ENCODE data around the gene CTAGE8. TPM values are rescaled to one million over a fixed set of nuclear protein-coding genes. Genes with fewer than 3 reads are reported as not detected.
"Not testable (repeated sequence)": the region's sequence is repeated elsewhere in the genome, so short reads cannot be mapped to it uniquely, and the experiment has no call there.

CTAGE8 gene
- total RNA-seq, 1 donor from 2014 or later, result 0.20 TPM

DNA sequence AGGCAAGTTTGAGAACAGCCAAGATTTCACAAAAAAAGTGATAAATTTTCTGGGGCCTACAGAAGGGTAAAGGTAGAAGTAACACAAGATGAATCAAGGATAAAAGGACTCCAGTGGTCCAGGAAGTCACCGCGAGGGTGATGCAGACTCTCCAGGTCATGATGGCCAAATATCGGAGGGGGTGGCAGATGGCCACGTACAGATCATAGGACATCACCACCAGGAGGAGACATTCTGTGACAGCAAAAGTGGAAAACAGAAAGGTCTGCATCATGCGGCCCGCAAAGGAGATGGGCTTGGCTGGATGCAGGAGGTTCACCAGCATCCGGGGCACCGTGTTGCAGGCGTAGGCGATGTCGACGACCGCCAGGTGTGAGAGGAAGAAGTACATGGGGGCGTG lies 10.0 kb downstream of the CTAGE8 start:
- not testable (repeated sequence) for DNase-seq (ENCODE audit: low read depth, low spot score)

DNA sequence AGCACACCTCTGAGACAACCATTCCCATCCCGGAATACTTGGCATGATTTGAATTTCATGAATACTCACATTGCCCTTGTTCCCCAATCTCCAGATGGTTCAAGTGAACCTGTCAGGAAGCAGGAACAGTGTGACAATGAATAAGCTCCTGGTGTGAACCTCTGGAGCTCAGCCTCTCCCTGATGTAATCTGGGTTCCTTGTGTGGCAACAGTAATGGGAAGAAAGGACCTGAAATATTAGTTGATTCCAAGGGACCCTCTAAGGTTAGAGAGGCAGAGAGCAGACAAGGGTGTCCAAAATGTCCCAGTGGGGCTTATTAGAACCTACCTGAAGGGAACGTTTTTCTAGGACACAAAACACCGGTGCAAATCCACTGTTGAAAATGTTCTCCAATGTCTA lies 13.0 kb downstream of the CTAGE8 start:
- no peak for DNase-seq (ENCODE audit: low read depth, low spot score)

GRCh38 chr7:144255471-144255897 lies 13.6 kb downstream of the CTAGE8 start:
- DNase-seq (ENCODE audit: low read depth, low spot score), result no peak

DNA sequence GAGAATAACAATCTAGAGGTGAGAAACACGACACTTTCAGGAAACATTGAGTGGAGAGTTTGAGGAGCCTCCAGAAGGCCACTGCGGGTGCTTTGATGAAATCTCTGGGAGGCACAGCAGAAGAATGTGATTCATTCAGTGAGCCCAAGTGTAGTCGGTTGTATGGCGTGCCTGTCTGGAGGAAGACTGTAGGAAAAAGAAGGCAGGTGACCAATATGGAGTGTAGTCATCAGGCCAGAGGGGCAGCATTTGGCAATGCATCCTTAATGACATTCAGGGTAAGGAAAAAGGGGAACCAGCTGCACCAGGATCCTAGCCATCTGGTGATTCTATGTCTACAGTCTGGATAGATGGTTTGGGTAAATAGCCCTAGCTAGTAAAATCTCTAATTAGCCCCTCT lies 16.8 kb downstream of the CTAGE8 start:
- DNase-seq (ENCODE audit: low read depth, low spot score), result not testable (repeated sequence)

- DNase-seq (ENCODE audit: low read depth, low spot score), result not testable (repeated sequence)
These were observed 21.3 kb downstream of the CTAGE8 start for GRCh38 chr7:144247674-144248330.

DNA sequence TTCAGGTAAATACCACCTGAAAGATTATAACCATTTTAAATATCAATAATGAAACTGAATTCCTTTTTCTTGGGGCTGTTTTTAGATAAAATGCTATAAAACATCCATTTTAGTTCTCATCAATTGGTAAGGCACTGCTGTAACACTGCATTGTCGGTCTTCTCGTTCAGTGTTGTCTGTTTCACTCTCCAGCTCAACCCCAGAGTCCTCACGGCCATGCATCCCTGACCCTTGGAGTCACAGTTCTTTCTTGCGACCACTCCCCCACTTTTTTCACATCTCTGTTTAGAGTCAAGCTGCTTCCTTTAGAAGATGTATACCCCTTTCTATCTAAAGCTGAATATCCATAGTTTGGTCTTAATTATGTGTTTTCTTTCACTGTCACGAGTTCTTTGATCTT lies 22.1 kb downstream of the CTAGE8 start:
- DNase-seq (ENCODE audit: low read depth, low spot score), result not testable (repeated sequence)

DNA sequence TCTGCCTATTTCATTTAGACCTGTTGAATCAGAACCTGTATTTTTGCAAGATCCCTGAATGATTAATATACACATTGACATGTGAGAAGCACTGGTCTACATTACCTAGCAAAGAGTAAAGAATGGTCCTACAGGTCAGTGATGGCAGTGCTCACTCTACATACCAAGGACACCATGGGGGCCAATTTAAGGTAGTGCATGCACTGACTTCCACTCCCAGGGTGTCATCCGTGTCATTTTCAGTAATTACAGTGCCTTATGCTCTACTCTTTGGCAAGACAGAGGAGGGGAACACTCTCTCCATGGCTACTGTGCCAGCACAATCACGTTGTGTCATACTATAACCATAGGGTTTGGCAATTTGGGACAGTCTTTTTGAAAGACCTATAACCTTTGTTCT lies 23.7 kb downstream of the CTAGE8 start:
- DNase-seq (ENCODE audit: low read depth, low spot score), result not testable (repeated sequence)

DNA sequence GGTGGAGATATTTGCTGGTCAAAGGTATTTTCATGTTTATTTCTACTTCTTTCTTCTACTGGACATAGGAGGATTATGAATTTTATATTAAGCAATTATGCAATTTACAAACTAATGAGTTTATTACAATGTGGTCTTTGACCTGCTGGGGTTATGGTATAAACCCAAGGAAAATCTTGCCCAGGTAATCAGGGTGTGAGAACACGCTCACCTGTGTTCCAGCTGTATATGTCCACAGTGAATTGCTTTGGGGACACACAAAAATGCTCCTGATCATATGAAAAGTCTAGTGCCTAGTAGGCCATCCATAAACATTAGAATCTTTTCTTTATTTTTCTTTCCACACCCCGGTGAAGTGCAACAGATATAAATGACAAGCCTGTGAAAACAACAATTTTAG lies 29.7 kb downstream of the CTAGE8 start, which contains the start of gene OR2A42:
Gene OR2A42 (minus strand): TSS at position 241 of the 400 bp plus-strand sequence. CDS start 6,762 bp downstream, outside the sequence.
- not testable (repeated sequence) for DNase-seq (ENCODE audit: low read depth, low spot score)

GRCh38 chr7:144238530-144239082 lies 30.5 kb downstream of the CTAGE8 start:
- not testable (repeated sequence) for DNase-seq (ENCODE audit: low read depth, low spot score)

DNA sequence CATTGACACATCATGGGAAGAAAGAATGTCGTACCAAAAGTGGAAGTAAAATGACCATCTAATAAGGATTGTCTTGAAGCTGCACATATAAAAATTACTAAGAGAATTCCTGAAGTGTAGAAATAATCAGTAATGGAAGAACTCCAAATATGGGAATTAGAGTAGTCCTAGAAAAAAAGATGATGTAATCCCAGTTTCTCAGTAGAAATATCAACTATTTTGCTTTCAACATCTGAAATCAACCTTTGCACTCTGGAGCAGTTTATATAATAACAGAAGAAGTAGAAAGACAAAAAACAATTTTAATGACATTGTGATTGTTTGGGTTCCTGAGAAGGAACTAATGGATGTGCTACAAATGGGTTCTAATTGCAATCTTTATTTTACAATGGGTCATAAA lies 36.0 kb downstream of the CTAGE8 start:
- DNase-seq (ENCODE audit: low read depth, low spot score), result not testable (repeated sequence)

DNA sequence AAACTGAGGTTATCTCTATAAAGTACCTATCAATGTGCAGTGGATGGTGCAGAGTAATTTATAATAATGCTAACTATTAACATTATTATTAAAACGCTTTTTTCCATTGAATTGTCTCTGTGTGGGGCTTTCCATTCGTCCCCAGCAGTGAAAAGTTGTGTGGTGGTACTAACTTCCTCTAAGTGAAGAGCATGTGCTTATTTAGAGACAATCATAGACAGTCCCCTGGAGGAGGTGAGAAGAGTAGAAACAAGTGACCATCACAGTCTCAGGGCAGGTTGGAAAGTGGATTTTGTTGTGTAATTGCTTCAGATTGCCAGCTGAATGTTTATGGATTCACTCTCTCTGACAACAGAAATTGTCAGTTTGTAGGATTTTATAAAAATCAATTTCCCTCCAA lies 38.1 kb downstream of the CTAGE8 start:
- DNase-seq (ENCODE audit: low read depth, low spot score), result not testable (repeated sequence)

DNA sequence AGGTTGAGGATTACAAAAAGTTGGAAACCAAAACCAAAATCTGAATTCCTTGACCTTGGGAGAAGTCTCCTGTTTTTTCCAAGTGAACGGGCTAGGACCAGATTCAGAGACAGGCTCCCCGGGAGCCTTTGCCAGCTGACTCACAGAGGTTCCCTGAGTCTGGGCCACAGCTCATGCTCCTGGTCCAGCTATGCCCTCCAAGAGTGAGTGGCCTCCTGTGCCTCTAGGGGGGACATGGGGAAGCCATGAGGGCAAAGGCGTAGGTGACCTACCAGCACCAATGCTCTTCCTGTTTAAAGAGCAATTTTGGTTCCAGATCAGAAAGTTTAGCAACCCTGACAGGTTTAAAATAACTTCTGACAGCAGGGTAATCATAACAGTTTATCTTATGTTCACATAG lies 40.3 kb downstream of the CTAGE8 start:
- DNase-seq (ENCODE audit: low read depth, low spot score), result not testable (repeated sequence)

DNA sequence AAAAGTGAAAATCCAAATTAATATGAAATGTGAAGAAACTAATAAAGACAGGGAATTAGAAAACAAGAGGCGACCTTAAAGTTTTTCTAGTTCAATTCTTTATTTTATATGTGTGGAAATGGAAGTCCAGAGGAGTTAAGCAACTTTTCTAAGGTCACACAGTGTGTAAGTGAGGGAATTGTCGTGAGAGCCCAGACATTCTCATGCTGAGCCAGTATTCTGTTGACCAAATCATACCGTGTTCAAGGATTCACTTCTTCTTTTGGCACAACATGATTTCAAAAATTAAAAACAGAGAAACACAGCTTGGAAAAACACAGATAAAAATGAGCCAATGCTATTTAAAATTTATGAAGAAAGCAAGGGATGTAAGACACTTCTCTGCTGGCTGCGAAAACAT lies 42.2 kb downstream of the CTAGE8 start:
- DNase-seq (ENCODE audit: low read depth, low spot score), result not testable (repeated sequence)

DNA sequence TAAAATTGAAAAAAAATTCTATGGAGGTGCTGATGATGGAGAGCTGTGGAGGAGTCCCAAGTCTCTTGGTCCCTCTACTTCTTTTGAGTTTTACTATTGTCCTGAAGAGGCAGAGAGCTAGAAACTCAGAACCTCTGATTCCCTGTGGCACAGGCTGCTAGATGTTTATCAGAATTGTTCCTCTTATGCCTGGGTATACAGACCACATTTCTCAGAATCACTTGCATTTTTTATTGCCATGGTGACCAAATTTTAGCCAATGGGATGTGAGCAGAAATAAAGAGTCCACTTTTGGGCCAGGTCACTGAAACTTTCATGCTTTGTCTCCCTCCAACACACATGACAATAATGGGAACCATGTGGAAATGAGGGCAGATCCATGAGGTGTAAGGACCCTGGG lies 45.4 kb downstream of the CTAGE8 start:
- not testable (repeated sequence) for DNase-seq (ENCODE audit: low read depth, low spot score)

DNA sequence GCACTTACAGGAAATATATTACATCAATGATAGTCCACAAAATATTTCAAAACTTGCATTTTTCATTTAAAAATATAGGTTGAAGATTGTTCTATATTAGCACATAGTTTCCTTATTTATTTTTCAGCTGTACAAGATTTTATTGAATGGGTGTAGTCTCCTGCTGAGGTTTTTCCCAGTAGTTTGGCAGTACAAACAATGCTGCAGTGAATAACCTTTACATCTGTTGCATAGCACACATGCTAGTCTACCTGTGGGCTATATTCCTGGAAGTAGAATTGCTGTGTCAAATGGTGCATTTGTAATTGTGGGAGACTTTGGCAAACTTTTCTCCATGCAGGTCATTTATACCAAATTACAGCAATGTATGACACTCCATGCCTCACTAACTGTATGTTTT lies 48.6 kb downstream of the CTAGE8 start:
- DNase-seq (ENCODE audit: low read depth, low spot score), result not testable (repeated sequence)

DNA sequence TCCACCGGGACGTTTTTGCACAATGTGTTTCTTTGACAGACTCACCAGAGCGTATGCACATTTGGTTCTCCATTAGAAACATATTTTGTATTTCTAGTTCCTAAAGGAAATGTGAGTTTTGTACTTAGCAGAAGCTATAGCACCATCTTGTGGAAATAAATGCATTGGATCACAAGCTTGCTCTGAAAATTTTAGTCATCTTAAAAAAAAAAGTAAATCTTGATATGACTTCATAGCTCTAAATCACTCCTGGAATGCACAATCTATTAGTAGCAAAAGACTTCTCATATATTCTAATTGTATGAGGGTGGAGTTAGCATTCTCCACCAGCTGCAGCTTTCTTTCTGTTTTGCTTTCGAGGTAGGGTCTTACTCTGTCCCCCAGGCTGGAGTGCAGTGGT lies 49.9 kb downstream of the CTAGE8 start:
- not testable (repeated sequence) for DNase-seq (ENCODE audit: low read depth, low spot score)

DNA sequence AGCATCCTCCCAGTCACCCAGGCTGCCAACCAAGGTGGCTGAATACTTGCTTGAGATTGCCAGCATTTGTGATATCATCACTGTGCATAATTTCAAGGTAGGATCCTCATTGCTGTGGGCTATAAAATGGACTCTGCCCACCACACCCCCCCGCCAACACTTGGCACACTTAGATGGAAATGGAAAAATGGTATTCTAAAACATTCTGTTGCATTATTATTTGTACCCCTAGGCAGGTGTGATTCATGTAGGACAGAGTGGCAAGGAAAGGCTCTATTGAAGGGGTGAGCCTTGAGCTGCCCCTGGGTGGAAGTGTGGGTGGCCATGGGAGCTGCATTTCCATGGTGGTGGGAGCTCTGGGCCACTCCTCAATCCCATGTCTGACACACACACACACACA lies 50.5 kb downstream of the CTAGE8 start:
- not testable (repeated sequence) for DNase-seq (ENCODE audit: low read depth, low spot score)

GRCh38 chr7:144217200-144217599 lies 51.9 kb downstream of the CTAGE8 start:
- DNase-seq (ENCODE audit: low read depth, low spot score), result not testable (repeated sequence)

Other genes with a start within 250 kb of the CTAGE8 start
- gene OR2A5, start 220.3 kb downstream of the CTAGE8 start, total RNA-seq, result not detected in 2 replicates
- gene OR2A25, start 199.5 kb downstream of the CTAGE8 start, total RNA-seq, result not detected in 2 replicates
- gene OR2A12, start 183.0 kb downstream of the CTAGE8 start, total RNA-seq, result not detected in 2 replicates
- gene OR2A2, start 159.7 kb downstream of the CTAGE8 start, total RNA-seq, result not detected in 2 replicates
- not detected in 2 replicates for gene OR2A14, start 146.1 kb downstream of the CTAGE8 start, total RNA-seq
- 0.07 and 0.18 TPM in 2 replicates for gene CTAGE4, start 85.8 kb downstream of the CTAGE8 start, total RNA-seq
- gene ARHGEF35, start 73.5 kb downstream of the CTAGE8 start, total RNA-seq, result 0.40 and 0.88 TPM in 2 replicates
- under 0.01 TPM in 1 of 2 replicates, not detected in the other for gene OR2A42, start 29.7 kb downstream of the CTAGE8 start, total RNA-seq
- gene OR2A7, start 4.5 kb downstream of the CTAGE8 start, total RNA-seq, result 0.07 and 0.11 TPM in 2 replicates
- 0.07 TPM in 1 of 2 replicates, not detected in the other for gene OR2A1, start 43.1 kb upstream of the CTAGE8 start, total RNA-seq
- gene ARHGEF5, start 86.1 kb upstream of the CTAGE8 start, total RNA-seq, result 0.49 and 0.66 TPM in 2 replicates
- not detected in 2 replicates for gene NOBOX, start 134.4 kb upstream of the CTAGE8 start, total RNA-seq

Data from pulmonary artery endothelial cell (primary cell).